Tibial artery (tissue), 4 donors: ENCODE data around the gene UNC13B.

ENCODE experiments used
- DNase-seq, 2 donors: peaks; one replicate each; pipeline ENCODE4 v3.0.0-alpha.2; 2019
- H3K27ac ChIP-seq, 2 donors: fragments of 200-600 bp; sonication (generic) in 1 of 2; 1 replicate in 1 of 2; 2 replicates in 1 of 2; pipeline ENCODE4 v1.5.1; 2018 to 2019; ENCODE audit warnings: mild to moderate bottlenecking in 1 of 2
- H3K27me3 ChIP-seq, 2 donors: fragments of 200-600 bp; sonication (generic) in 1 of 2; one replicate each; pipeline versions ENCODE4 v1.5.1 to v1.6.0; 2016 to 2019
- H3K36me3 ChIP-seq, 3 donors: fragments of 200-600 bp; sonication (generic) in 2 of 3; one replicate each; pipeline ENCODE4 v1.5.1; 2016 to 2019; ENCODE audit warnings: mild to moderate bottlenecking in 2 of 3
- H3K4me1 ChIP-seq, 4 donors: fragments of 200-600 bp; sonication (generic) in 2 of 4; 1 replicate in 3 of 4; 2 replicates in 1 of 4; pipeline ENCODE4 v1.5.1; 2016 to 2019
- H3K4me3 ChIP-seq, 2 donors: fragments of 200-600 bp; sonication (generic) in 1 of 2; 1 replicate in 1 of 2; 2 replicates in 1 of 2; pipeline ENCODE4 v1.5.1; 2018 to 2019; ENCODE audit warnings: mild to moderate bottlenecking in 2 of 2
- H3K9me3 ChIP-seq, 3 donors: fragments of 200-600 bp; sonication (generic) in 1 of 3; one replicate each; pipeline ENCODE4 v1.5.1; 2016 to 2019
- CTCF ChIP-seq, 2 experiments: fragments of 200-600 bp in 1 of 2; fragments of 450-650 bp in 1 of 2; IDR thresholded peaks; one replicate each; pipeline ENCODE4 v1.5.1; 2017 to 2019; ENCODE audit warnings: antibody characterized with exemption in 2 of 2, mild to moderate bottlenecking in 1 of 2, moderate library complexity in 1 of 2
- intact Hi-C: fragments of 100-400 bp; cut with DNase I; formaldehyde crosslinking; loops from one replicate; pipeline ENCODE4 v1.15.0; 2023; ENCODE audit warnings: low total_unique reads

Gene UNC13B

GRCh38 chr9:35324966-35325365 is 163.2 kb downstream of the UNC13B start:
- no peaks in the 10 kb centered on the region for H3K27me3 ChIP-seq
- no peaks in the 10 kb centered on the region for H3K36me3 ChIP-seq
- H3K9me3 ChIP-seq: no peaks in the 10 kb centered on the region
- no peak overlapping the region for H3K27ac ChIP-seq
- no peak for DNase-seq
- no peak overlapping the region for H3K4me3 ChIP-seq
- TF ChIP-seq CTCF (IDR thresholded peaks at IDR 0.05): no peak
- H3K4me1 ChIP-seq: peaks cover 0 to 4% (median 0%) of the 10 kb centered on the region in 4 donors
- intact Hi-C loops: no loop called here

DNA sequence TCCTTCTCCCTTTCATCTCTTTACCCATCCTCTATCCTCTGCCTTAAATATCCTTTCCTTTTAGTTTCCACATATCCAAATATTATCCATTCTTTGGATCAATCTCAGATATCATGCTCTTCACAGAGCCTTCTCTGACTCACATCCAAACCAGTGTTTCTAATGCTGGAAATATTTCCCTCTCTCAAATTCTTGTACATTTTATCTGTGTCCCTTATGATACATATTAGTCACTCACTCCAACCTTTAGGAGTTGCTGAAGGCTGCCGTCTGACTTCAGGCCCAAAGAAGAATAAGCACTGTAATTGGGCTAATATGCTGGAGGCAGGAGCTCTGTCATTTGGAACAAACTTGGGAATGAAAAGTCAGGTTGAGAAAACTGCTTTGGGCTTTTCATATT is 171.7 kb downstream of the UNC13B start:
- Histone ChIP-seq H3K27me3 (no peaks in the 10 kb centered on the region), H3K4me1 (no peaks in the 10 kb centered on the region), H3K36me3 (no peaks in the 10 kb centered on the region), H3K27ac (no peak overlapping the region), H3K9me3 (no peaks in the 10 kb centered on the region), H3K4me3 (no peak overlapping the region)
- no peak for TF ChIP-seq CTCF (IDR thresholded peaks at IDR 0.05)
- intact Hi-C loops: no loop called here
- DNase-seq: no peak

DNA sequence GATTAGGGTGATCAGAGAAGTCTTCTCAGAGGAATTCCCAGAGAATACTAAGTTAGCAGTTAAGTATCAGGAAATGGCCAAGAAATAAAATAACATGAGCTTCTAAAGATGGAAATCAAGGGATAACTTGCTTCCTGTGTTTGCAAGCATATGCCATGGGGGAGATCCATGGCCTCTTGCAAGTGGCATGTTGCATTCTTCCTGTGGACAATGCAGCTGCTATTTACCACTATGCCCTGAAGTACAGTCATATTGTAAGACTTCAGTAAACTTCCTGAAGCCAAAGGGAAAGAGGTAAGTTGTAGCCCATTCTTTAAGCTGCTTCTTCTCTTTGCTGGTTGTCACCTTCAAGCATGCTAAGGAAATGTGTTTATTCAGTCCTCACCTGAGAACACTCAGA is 173.4 kb downstream of the UNC13B start:
- TF ChIP-seq CTCF (IDR thresholded peaks at IDR 0.05): no peak
- Histone ChIP-seq H3K9me3 (no peaks in the 10 kb centered on the region), H3K36me3 (no peaks in the 10 kb centered on the region), H3K27ac (no peak overlapping the region), H3K4me3 (no peak overlapping the region), H3K27me3 (no peaks in the 10 kb centered on the region), H3K4me1 (peaks cover 0 to 7% (median 2%) of the 10 kb centered on the region in 4 donors)
- intact Hi-C loops: no loop called here
- DNase-seq: no peak

DNA sequence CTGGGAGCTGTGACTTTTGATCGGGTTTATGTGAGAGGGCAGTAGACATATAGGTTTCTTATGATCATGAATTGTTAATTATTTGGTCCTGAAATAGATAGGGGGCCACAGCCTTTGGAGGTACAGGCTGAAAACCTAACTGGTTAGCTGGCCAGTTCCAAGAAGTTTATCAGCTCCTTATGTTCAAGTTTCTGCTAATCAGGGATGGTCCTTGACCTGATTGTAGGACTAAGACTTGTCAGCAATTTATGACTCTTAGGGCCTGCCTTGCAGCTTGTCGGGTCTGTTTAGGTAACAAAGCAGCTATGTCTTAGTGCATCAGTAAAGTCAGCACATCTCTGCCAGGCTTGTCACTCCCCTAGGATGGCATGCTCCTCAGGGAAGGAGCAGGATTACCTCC is 176.3 kb downstream of the UNC13B start:
- DNase-seq: no peak
- intact Hi-C loops: no loop called here
- no peak overlapping the region for H3K27ac ChIP-seq
- no peaks in the 10 kb centered on the region for H3K36me3 ChIP-seq
- H3K9me3 ChIP-seq: no peaks in the 10 kb centered on the region
- peaks cover 0 to 35% (median 15%) of the 10 kb centered on the region in 4 donors for H3K4me1 ChIP-seq
- TF ChIP-seq CTCF (IDR thresholded peaks at IDR 0.05): no peak
- H3K4me3 ChIP-seq: no peak overlapping the region
- no peaks in the 10 kb centered on the region for H3K27me3 ChIP-seq

GRCh38 chr9:35338561-35339274 is 176.9 kb downstream of the UNC13B start:
- peak overlapping the region in 1 of 2 donors; percentile 71 for H3K27ac ChIP-seq
- no peaks in the 10 kb centered on the region for H3K36me3 ChIP-seq
- no peak for TF ChIP-seq CTCF (IDR thresholded peaks at IDR 0.05)
- intact Hi-C loops: no loop called here
- peaks cover 0 to 35% (median 15%) of the 10 kb centered on the region in 4 donors for H3K4me1 ChIP-seq
- no peaks in the 10 kb centered on the region for H3K27me3 ChIP-seq
- DNase-seq: no peak
- H3K4me3 ChIP-seq: no peak overlapping the region
- no peaks in the 10 kb centered on the region for H3K9me3 ChIP-seq
